ENCODE results near the gene UNC5C. TPM values are rescaled to one million over a fixed set of nuclear protein-coding genes. Genes with fewer than 3 reads are reported as not detected.

The UNC5C gene
- total and polyA plus RNA-seq, 10 of the 15 experiments (the other 5 are each of a cell fraction or from before 2014, with no cell fraction given): 0.02 to 2.0 (median 0.15) TPM; not detected in 1

- FAIRE-seq (no peak), DNase-seq (ENCODE audit: low read depth, low spot score) (no peak), ATAC-seq (no peak)
- in situ Hi-C loops (cut with MboI) (no loop called here), intact Hi-C loops (cut with micrococcal nuclease; ENCODE audit: unreplicated experiment) (no loop called here)
- no peak overlapping the region for H2AFZ ChIP-seq (ENCODE audit: control insufficient read depth, low read depth, low read length)
- CTCF ChIA-PET: interaction anchor here (0.5 kb wide), 1 partner anchor 427 kb away, joined by 4 read pairs; no protein-coding TSS in a partner anchor
- SMC1A ChIA-PET (ENCODE audit: uncharacterized antibody, unreplicated experiment): interaction anchor here (0.6 to 0.9 kb wide), 2 partner anchors 122 to 503 kb away, joined by 3 read pairs; no protein-coding TSS in a partner anchor
- BruUV-seq (replicated peaks): no TSS peak
- no peak overlapping the region for H3K9ac ChIP-seq (ENCODE audit: control insufficient read depth, insufficient read depth, low read length)
- no peaks in the 10 kb centered on the region for H3K79me2 ChIP-seq (ENCODE audit: control insufficient read depth, insufficient read depth, low read length)
- no peak overlapping the region for H3K27ac ChIP-seq (ENCODE audit: control insufficient read depth, insufficient read depth)
- no peaks in the 10 kb centered on the region for H3K36me3 ChIP-seq (ENCODE audit: control insufficient read depth in 2 of 2, insufficient read depth in 2 of 2, low read length in 1 of 2)
- no peaks in the 10 kb centered on the region for H3K27me3 ChIP-seq (replicated peaks in 1 of 2; ENCODE audit: control insufficient read depth in 2 of 2, insufficient read depth in 2 of 2, low read length in 1 of 2)
- POLR2A ChIA-PET: no interaction called here
- H3K4me2 ChIP-seq (ENCODE audit: control insufficient read depth, insufficient read depth): no peak overlapping the region
- no peak overlapping the region for H3K4me3 ChIP-seq
- TF ChIP-seq ZNF384 (IDR thresholded peaks at IDR 0.05; ENCODE audit: borderline replicate concordance, low read depth, low read length): no peak
- TF ChIP-seq DPF2 (IDR thresholded peaks at IDR 0.05): no peak
- TF ChIP-seq NKRF (conservative IDR thresholded peaks at IDR 0.05): no peak
- TF ChIP-seq NFYB (IDR thresholded peaks at IDR 0.05; ENCODE audit: insufficient read depth, low read depth, low read length): no peak
- no peak for TF ChIP-seq BCL11A (IDR thresholded peaks at IDR 0.05; ENCODE audit: low read depth, low read length)
- TF ChIP-seq IRF4 (IDR thresholded peaks at IDR 0.05; ENCODE audit: low read depth, low read length): no peak
- TF ChIP-seq ETV6 (conservative IDR thresholded peaks at IDR 0.05 in 1 of 2, IDR thresholded peaks at IDR 0.05 in 1 of 2; ENCODE audit: borderline replicate concordance in 1 of 2, low read depth in 1 of 2): no peak
- no peak for TF ChIP-seq TCF7 (IDR thresholded peaks at IDR 0.05; ENCODE audit: borderline replicate concordance)
- no peak for TF ChIP-seq USF1 (IDR thresholded peaks at IDR 0.05; ENCODE audit: borderline replicate concordance, extremely low read length, insufficient read depth, low read depth, low read length)
- TF ChIP-seq TARDBP (IDR thresholded peaks at IDR 0.05; ENCODE audit: borderline replicate concordance): no peak
- no peak for TF ChIP-seq IRF3 (IDR thresholded peaks at IDR 0.05)
- TF ChIP-seq ZBED1 (IDR thresholded peaks at IDR 0.05; ENCODE audit: borderline replicate concordance): no peak
- TF ChIP-seq NFXL1 (IDR thresholded peaks at IDR 0.05; ENCODE audit: borderline replicate concordance): no peak
- no peak for TF ChIP-seq NFIC (IDR thresholded peaks at IDR 0.05; ENCODE audit: low read depth, low read length)
- no peak for TF ChIP-seq POLR2AphosphoS2 (IDR thresholded peaks at IDR 0.05; ENCODE audit: low read depth, low read length)
- no peak for TF ChIP-seq CREM (IDR thresholded peaks at IDR 0.05; ENCODE audit: low read depth)
- TF ChIP-seq BMI1 (IDR thresholded peaks at IDR 0.05; ENCODE audit: borderline replicate concordance): no peak
- no peak for TF ChIP-seq ATF7 (IDR thresholded peaks at IDR 0.05; ENCODE audit: low read depth)
- TF ChIP-seq BACH1 (IDR thresholded peaks at IDR 0.05; ENCODE audit: borderline replicate concordance): no peak
- TF ChIP-seq IKZF2 (IDR thresholded peaks at IDR 0.05): no peak
- 5% methylated on average over 1 of the region's 1 CpG for WGBS (ENCODE audit: insufficient coverage, insufficient replicate concordance, low lambda C conversion rate, missing lambda C conversion rate)
- RAD21 ChIA-PET (ENCODE audit: unreplicated experiment): no interaction called here
- H3K4me1 ChIP-seq (ENCODE audit: control insufficient read depth, insufficient read depth, low read length): no peaks in the 10 kb centered on the region
- no peaks in the 10 kb centered on the region for H4K20me1 ChIP-seq (ENCODE audit: control insufficient read depth, insufficient read depth)
- H3K9me3 ChIP-seq (replicated peaks; ENCODE audit: control insufficient read depth, insufficient read depth, low read length): no peaks in the 10 kb centered on the region
These were observed 234.2 kb downstream of the UNC5C start for GRCh38 chr4:95314573-95314972.

All from GM12878 (cell line).